Measurements from ENCODE around the gene ERGIC1.

The ERGIC1 gene

GRCh38 chr5:172868924-172869591, 35.0 kb downstream of the ERGIC1 start:
- no peak overlapping the region for H3K27ac ChIP-seq (ENCODE audit: low read depth, low read length)
- TF ChIP-seq EZH2phosphoT487 (conservative IDR thresholded peaks at IDR 0.05; ENCODE audit: low read length), result no peak
- no peak for TF ChIP-seq CTCF (IDR thresholded peaks at IDR 0.05; ENCODE audit: insufficient read depth, low read length, poor library complexity, severe bottlenecking)
- H4K20me1 ChIP-seq (ENCODE audit: low read depth, low read length), result no peaks in the 10 kb centered on the region
- no peak overlapping the region for H3K9ac ChIP-seq (ENCODE audit: low read length)
- H3K9me2 ChIP-seq (replicated peaks; ENCODE audit: insufficient read depth, low read length), result no peaks in the 10 kb centered on the region
- no peak overlapping the region for H2AFZ ChIP-seq (ENCODE audit: low read depth, low read length, severe bottlenecking)
- H3K79me2 ChIP-seq (ENCODE audit: insufficient read depth, low read length), result peaks cover 4% of the 10 kb centered on the region
- H3K9me3 ChIP-seq (ENCODE audit: insufficient read depth, low read length), result no peaks in the 10 kb centered on the region
- H3K4me3 ChIP-seq (ENCODE audit: insufficient read depth, low read length, poor library complexity, severe bottlenecking), result no peak overlapping the region
- H3F3A ChIP-seq (ENCODE audit: insufficient read depth), result no peaks in the 10 kb centered on the region
- H3K4me2 ChIP-seq (ENCODE audit: low read depth, low read length, poor library complexity, severe bottlenecking), result no peak overlapping the region
- no peaks in the 10 kb centered on the region for H3K36me3 ChIP-seq (ENCODE audit: low read length)
- H3K27me3 ChIP-seq (ENCODE audit: low read length), result no peaks in the 10 kb centered on the region

- H3K27ac ChIP-seq (ENCODE audit: low read depth, low read length), result no peak overlapping the region
- no peaks in the 10 kb centered on the region for H3F3A ChIP-seq (ENCODE audit: insufficient read depth)
- H4K20me1 ChIP-seq (ENCODE audit: low read depth, low read length), result no peaks in the 10 kb centered on the region
- no peak overlapping the region for H3K4me2 ChIP-seq (ENCODE audit: low read depth, low read length, poor library complexity, severe bottlenecking)
- no peak overlapping the region for H2AFZ ChIP-seq (ENCODE audit: low read depth, low read length, severe bottlenecking)
- no peak overlapping the region for H3K4me3 ChIP-seq (ENCODE audit: insufficient read depth, low read length, poor library complexity, severe bottlenecking)
- TF ChIP-seq EZH2phosphoT487 (conservative IDR thresholded peaks at IDR 0.05; ENCODE audit: low read length) (no peak), CTCF (IDR thresholded peaks at IDR 0.05; ENCODE audit: insufficient read depth, low read length, poor library complexity, severe bottlenecking) (no peak)
- H3K36me3 ChIP-seq (ENCODE audit: low read length), result no peaks in the 10 kb centered on the region
- H3K9ac ChIP-seq (ENCODE audit: low read length), result no peak overlapping the region
- H3K79me2 ChIP-seq (ENCODE audit: insufficient read depth, low read length), result peaks cover 4% of the 10 kb centered on the region
- no peaks in the 10 kb centered on the region for H3K27me3 ChIP-seq (ENCODE audit: low read length)
- H3K9me2 ChIP-seq (replicated peaks; ENCODE audit: insufficient read depth, low read length), result no peaks in the 10 kb centered on the region
- H3K9me3 ChIP-seq (ENCODE audit: insufficient read depth, low read length), result no peaks in the 10 kb centered on the region
Observed at GRCh38 chr5:172869691-172870090, 35.6 kb downstream of the ERGIC1 start.

GRCh38 chr5:172870291-172870714, 36.3 kb downstream of the ERGIC1 start:
- no peaks in the 10 kb centered on the region for H3K27me3 ChIP-seq (ENCODE audit: low read length)
- H3K79me2 ChIP-seq (ENCODE audit: insufficient read depth, low read length), result peaks cover 9% of the 10 kb centered on the region
- H4K20me1 ChIP-seq (ENCODE audit: low read depth, low read length), result no peaks in the 10 kb centered on the region
- no peaks in the 10 kb centered on the region for H3F3A ChIP-seq (ENCODE audit: insufficient read depth)
- H2AFZ ChIP-seq (ENCODE audit: low read depth, low read length, severe bottlenecking), result no peak overlapping the region
- no peak overlapping the region for H3K4me3 ChIP-seq (ENCODE audit: insufficient read depth, low read length, poor library complexity, severe bottlenecking)
- H3K9me3 ChIP-seq (ENCODE audit: insufficient read depth, low read length), result no peaks in the 10 kb centered on the region
- no peak overlapping the region for H3K27ac ChIP-seq (ENCODE audit: low read depth, low read length)
- H3K4me2 ChIP-seq (ENCODE audit: low read depth, low read length, poor library complexity, severe bottlenecking), result no peak overlapping the region
- H3K9ac ChIP-seq (ENCODE audit: low read length), result no peak overlapping the region
- no peaks in the 10 kb centered on the region for H3K9me2 ChIP-seq (replicated peaks; ENCODE audit: insufficient read depth, low read length)
- no peaks in the 10 kb centered on the region for H3K36me3 ChIP-seq (ENCODE audit: low read length)
- TF ChIP-seq CTCF (IDR thresholded peaks at IDR 0.05; ENCODE audit: insufficient read depth, low read length, poor library complexity, severe bottlenecking) (no peak), EZH2phosphoT487 (conservative IDR thresholded peaks at IDR 0.05; ENCODE audit: low read length) (no peak)
